Inflammatory macrophage treated with lipopolysaccharide for 4 hours (primary cell): ENCODE data around the gene PDRG1.

Experiments used
- DNase-seq: peaks from one replicate; pipeline ENCODE4 v3.0.0-alpha.2; 2020

Gene PDRG1

GRCh38 chr20:31951530-31952453 lies at the start of gene PDRG1:
Gene PDRG1, minus strand, starts transcription at chr20:31952046. Its CDS starts 85 bp downstream, at chr20:31951961.
- peak; percentile 98 for DNase-seq

GRCh38 chr20:31998246-31998645 lies 46.4 kb upstream of the PDRG1 start:
- no peak for DNase-seq

DNA sequence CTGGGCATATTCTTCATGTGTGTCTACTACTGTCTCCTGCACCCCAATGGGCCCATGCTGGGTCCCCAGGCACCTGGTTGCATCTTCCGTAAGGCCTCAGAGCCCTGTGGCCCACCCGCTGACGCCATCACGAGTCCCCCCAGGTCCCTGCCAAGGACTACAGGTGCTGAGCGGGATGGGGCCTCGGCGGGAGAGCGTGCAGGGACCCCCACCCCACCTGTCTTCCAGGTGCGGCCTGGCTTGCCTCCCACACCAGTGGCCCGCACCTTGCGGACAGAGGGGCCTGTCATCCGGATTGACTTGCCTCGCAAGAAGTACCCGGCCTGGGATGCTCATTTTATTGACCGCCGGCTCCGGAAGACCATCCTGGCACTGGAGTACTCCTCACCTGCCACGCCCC lies 45.1 kb upstream of the PDRG1 start:
- no peak for DNase-seq

GRCh38 chr20:31992086-31992485 lies 40.2 kb upstream of the PDRG1 start:
- DNase-seq = no peak

DNA sequence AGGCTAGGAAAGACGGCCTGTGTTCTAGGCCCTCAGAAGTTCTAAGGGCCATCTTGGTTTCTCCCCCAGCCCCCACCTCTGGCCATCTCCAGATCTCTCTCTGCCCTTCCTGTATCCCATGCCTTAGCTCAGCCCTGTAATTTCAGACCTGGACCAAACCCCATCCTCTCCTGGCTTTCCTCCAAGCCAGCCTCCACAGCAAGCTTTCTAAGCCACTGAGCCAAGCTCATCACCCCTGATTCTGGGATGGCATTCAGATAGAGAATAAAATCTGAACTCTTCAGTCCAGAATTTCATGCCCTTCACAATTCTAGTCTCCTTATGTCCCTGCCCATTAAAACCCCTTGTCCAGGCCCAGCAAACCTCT lies 39.5 kb upstream of the PDRG1 start:
- no peak for DNase-seq

GRCh38 chr20:31990641-31991338 lies 38.9 kb upstream of the PDRG1 start:
- no peak for DNase-seq

- no peak for DNase-seq
These were observed 37.3 kb upstream of the PDRG1 start for GRCh38 chr20:31989030-31989645.

GRCh38 chr20:31988430-31989015 lies 36.7 kb upstream of the PDRG1 start:
- no peak for DNase-seq

DNA sequence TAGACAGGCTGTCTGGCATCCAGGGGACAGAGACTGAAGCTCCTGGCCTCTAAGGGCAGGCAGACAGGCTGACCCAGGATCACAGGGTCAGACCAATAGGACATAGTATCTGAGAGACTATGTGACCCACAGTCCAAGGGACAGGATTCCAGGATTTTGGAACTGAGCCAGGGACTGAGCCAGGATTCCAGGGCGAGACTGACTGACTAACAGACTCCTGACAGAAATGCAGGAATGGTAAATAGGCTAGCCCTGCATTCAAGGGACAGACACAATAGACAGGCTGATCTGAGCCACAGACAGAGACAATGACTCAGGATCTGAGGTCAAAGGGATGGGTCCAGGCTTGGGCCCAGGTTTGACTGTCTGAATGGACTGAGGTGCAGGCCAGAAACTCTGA lies 35.9 kb upstream of the PDRG1 start:
- no peak for DNase-seq

DNA sequence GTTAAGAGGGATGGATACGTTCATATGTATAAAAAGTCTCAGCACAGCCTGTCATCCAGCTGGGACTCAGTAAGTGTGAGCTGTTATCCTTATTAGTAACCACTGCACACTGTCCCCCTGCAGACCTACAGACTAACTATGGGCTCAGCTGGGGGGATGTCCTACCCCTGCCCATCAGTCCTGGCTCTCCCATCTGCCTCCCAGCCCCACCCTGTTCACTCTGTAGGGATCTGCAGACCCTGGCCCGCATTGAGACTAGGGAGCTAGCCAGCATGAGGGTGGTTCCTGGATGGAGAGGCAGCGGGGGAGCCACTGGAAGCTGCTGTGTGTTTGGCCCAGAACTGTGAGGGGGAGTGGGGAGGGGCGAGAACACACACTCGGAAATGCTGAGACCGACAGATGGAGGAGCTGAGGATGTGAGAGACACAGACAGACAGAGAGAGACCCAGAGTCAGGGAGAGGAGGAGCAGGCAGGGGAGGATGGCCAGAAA lies 33.2 kb upstream of the PDRG1 start:
- no peak for DNase-seq

- DNase-seq = no peak
These were observed 29.9 kb upstream of the PDRG1 start for GRCh38 chr20:31981784-31982183.

- DNase-seq = no peak
These were observed 28.0 kb upstream of the PDRG1 start for GRCh38 chr20:31979713-31980426.

- DNase-seq = no peak
These were observed 25.2 kb upstream of the PDRG1 start for GRCh38 chr20:31977080-31977479.

- no peak for DNase-seq
These were observed 24.0 kb upstream of the PDRG1 start for GRCh38 chr20:31975874-31976273.

GRCh38 chr20:31974951-31975487 lies 23.2 kb upstream of the PDRG1 start:
- DNase-seq = no peak

GRCh38 chr20:31974296-31974695 lies 22.4 kb upstream of the PDRG1 start:
- DNase-seq = no peak

GRCh38 chr20:31972471-31973021 lies 20.7 kb upstream of the PDRG1 start:
- no peak for DNase-seq

GRCh38 chr20:31969991-31970390 lies 18.1 kb upstream of the PDRG1 start:
- no peak for DNase-seq

GRCh38 chr20:31968291-31969126 lies 16.7 kb upstream of the PDRG1 start:
- DNase-seq = peak; percentile 50

- peak; percentile 36 for DNase-seq
These were observed 16.0 kb upstream of the PDRG1 start, which contains the start of gene XKR7 for GRCh38 chr20:31967830-31968249. Gene XKR7, plus strand, starts transcription at chr20:31968151. Its CDS starts 25 bp downstream, at chr20:31968176.
